HG03442 (cell line): ENCODE measurements around the gene KLHL41.
"Not testable (repeated sequence)": the region's sequence is repeated elsewhere in the genome, so short reads cannot be mapped to it uniquely, and the experiment has no call there.

Experiments used
- ATAC-seq: cut with Tn5 transposase; IDR thresholded peaks from one replicate; pipeline ENCODE4 v1.9.1; 2021; ENCODE audit warnings: mild to moderate bottlenecking, moderate library complexity; ENCODE audit not compliant: unreplicated experiment

KLHL41 gene

GRCh38 chr2:169507698-169508097 is 1.8 kb upstream of the KLHL41 start:
- ATAC-seq = no peak

- ATAC-seq = no peak
These were observed 453 bp downstream of the KLHL41 start for GRCh38 chr2:169509955-169510354.

GRCh38 chr2:169510496-169510895 is 994 bp downstream of the KLHL41 start:
- ATAC-seq = no peak

DNA sequence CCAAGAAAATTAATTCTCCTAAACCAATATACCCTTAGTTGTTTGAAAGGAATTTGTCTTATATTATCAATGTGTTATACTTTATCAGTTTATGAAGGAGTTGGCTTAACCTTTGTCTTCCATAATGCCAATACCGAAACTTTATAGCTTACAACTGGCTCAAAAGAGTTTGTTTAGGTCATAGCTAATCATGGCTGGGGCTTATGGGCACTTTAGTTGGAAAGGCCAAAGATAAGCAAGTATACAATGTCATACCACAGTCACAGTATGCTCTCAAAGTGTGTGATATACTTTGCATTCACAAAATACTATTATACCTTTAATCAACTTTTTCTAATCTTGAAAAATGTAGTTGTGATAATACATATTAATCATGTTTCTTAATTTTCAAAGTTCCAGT is 2.3 kb downstream of the KLHL41 start:
- no peak for ATAC-seq

DNA sequence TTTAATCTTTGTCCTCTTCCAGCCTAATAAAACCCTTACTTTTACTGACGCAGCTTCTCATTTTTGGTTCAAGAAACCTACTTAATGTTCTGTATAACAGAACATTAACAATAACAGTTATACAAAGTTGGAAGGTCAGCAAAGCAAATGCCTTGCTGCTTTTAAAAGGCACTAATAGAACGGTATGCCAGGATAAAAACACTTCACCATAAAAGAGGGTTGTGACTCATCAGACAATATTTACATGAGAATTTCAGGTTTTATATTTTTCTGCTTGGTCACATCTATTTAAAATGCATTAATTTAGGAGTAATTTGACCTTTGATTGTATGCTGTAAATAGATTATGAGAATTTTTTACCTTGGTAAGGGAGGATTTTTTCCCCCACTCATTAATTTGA is 3.0 kb downstream of the KLHL41 start:
- no peak for ATAC-seq

DNA sequence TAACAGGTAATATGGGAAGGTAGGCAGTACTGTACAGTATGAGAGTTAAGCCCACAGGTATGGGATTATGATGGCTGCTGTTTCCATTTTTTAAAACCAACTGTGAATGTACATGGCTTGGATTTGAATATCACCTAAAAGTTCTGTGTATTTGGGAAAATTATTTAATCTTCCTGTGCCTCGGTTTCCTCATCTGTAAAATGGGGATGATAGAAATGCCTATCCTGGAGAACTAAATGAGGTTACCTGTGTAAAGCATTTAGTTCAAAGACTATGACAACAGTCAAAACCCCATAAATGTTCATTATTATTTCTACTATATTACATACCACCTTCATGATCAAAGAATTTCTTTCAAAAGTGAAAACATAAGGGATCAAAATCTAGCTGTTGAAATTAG is 3.6 kb downstream of the KLHL41 start:
- no peak for ATAC-seq

DNA sequence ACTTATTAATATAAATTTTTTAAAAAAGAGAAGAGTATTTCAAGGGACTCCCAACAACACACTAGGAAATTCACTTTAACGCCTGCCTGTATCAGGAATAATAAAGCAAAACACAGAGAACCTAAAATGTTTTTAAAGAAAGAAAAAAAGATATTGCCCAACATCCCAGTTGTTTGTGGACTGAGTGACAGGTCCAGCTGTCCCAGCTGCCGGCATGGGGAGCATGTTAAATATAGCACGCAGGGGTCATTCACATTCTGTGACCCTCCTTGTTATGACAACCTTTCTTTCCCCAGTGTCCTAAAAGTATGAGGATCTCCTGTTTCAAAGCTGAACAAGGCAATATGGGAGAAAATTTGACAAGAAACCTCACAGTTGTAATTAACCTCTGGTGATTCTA is 4.4 kb downstream of the KLHL41 start:
- no peak for ATAC-seq

DNA sequence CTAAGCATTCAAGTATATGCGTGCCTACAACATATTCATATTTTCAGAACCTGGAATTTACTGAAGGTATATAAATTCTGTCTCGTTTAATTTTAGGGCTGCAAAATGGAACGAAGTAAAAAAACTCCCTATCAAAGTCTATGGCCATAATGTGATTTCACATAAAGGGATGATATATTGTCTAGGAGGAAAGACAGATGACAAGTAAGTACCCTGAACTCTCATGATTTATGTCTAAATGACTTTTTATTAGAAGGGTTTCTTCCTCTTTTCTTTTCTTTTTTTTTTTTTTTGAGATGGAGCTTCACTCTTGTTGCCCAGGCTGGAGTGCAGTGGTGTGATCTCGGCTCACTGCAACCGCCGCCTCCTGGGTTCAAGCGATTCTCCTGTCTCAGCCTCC is 5.3 kb downstream of the KLHL41 start:
- not testable (repeated sequence) for ATAC-seq

- ATAC-seq = not testable (repeated sequence)
These were observed 7.0 kb downstream of the KLHL41 start for GRCh38 chr2:169516488-169516995.

GRCh38 chr2:169520896-169521295 is 11.4 kb downstream of the KLHL41 start:
- no peak for ATAC-seq

DNA sequence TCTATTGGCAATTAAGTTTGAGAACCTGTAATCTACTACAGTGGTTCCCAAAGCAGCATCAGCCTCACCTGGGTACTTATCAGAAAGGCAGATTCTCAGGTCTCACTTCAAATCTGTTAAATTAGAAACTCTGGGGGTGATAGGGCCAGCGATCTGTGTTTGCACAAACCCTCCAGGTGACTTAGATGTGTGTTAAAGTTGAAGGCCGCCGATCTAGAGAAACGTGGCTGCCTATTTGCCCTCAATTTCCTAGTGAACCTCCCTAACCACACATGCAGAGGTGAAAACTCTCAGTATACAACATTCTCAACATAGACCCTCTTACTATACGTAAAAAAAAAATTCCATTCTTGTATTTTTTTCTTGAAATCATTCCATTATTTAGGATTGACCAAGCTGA is 14.2 kb downstream of the KLHL41 start:
- no peak for ATAC-seq

GRCh38 chr2:169525434-169525833 is 15.9 kb downstream of the KLHL41 start:
- no peak for ATAC-seq

- no peak for ATAC-seq
These were observed 16.9 kb downstream of the KLHL41 start for GRCh38 chr2:169526451-169526850.

- peak; percentile 88 for ATAC-seq
These were observed 18.8 kb downstream of the KLHL41 start for GRCh38 chr2:169528271-169528701.

DNA sequence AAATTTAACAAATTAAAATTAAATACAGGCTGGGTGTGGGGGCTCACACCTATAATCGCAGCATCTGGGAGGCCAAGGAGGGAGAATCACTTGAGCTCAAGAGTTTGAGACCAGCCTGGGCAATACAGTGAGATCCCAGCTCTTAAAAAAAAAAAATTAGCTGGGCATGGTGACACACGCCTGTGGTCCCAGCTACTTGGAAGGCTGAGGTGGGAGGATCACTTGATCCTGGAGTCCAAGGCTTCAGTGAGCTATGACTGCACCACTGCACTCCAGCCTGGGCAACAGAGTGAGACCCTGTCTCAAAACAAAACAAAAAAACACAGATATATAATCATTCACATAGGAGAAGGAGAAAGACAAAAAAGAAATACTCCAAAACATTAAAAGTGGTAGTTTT is 30.0 kb downstream of the KLHL41 start:
- not testable (repeated sequence) for ATAC-seq

- no peak for ATAC-seq
These were observed 30.6 kb downstream of the KLHL41 start for GRCh38 chr2:169540146-169540545.

GRCh38 chr2:169542433-169542832 is 32.9 kb downstream of the KLHL41 start:
- ATAC-seq = no peak

DNA sequence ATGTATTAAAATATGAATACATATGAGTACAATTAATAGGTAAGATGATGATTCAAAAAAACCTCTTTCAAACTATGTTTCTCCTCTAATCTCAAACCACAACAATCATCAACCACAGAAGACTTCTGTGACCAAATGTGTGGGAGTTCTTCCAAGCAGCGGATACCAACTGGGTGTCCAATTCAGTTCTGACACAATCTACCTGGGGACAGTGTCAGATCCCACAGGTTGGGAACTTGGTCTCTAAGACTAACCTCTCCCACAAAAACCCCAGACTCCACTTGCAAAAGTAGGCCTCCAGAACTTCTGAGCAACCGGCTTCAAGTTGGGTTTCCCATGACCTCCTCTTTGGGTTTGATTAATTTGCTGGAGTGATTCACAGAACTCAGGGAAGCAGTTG is 37.3 kb downstream of the KLHL41 start:
- ATAC-seq = no peak

DNA sequence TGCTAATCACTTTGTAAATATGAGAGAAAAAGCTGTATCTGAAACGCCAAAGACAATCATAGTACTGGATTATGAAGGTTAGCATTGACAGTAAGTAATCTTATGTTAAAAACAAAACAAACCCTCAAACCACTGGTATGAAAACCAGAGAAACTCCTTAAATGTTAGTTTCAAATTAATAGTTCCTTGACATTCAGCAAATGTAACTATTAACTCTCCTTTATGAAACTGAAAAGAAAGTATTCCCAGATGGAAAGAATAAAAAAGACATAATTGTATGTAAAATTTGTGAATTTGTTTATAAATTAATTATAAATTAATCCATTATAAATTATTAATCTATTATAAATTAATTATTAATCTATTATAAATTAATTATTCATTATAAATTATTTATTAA is 51.9 kb downstream of the KLHL41 start:
- ATAC-seq = no peak

DNA sequence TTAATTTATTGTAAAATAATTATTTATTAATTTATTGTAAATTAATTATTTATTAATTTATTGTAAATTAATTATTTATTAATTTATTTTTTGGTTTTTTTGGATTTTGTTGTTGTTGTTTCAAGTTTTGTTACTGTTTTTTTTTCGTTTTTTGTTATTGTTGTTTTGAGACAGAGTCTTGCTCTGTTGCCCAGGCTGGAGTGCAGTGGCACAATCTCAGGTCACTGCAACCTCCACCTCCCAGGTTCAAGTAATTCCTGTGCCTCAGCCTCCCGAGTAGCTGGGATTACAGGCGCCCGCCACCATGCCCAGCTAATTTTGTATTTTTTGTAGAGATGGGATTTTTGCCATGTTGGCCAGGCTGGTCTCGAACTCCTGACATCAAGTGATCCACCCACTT is 52.6 kb downstream of the KLHL41 start:
- not testable (repeated sequence) for ATAC-seq

DNA sequence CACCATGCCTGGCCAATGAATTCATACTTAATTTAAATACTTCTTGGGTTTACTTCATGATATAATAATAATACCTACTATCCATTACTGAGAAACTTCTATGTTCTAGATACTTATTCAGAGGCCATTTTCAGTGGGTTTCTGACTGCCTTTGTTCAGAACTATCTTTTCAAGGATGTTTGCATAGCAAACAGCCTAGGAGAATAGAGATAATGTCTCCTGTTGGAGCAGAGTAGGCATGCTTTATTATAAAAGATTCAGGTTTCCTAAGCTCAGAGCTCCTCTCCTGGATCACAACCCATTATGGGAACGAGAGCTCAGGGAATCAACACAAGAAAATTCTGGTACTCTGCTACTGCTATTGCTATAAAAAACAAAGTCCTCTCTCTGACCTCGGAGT is 53.0 kb downstream of the KLHL41 start:
- no peak for ATAC-seq

- no peak for ATAC-seq
These were observed 56.2 kb downstream of the KLHL41 start for GRCh38 chr2:169565686-169566085.

DNA sequence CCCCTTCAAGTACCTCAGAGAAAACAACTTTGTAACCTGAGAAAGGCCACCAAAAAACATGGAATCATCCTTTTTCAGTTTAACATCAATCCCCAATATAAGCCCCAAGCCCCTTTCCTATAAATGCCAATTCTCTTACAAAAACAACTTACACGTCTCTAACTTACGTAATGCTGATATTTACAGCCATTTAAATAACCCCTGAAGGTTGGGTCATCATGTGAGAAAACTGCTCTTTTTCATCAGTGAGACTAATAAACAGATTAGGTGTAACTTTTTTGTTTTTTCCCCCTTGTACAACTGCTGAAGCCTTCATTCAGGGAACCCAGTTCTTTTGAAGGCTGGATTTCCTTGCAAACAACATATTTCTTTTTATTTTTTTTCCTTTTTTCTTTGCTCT is 60.4 kb downstream of the KLHL41 start:
- no peak for ATAC-seq

GRCh38 chr2:169570752-169571151 is 61.2 kb downstream of the KLHL41 start:
- ATAC-seq = not testable (repeated sequence)
